ENCODE measurements around the gene LEUTX.

Gene LEUTX

DNA sequence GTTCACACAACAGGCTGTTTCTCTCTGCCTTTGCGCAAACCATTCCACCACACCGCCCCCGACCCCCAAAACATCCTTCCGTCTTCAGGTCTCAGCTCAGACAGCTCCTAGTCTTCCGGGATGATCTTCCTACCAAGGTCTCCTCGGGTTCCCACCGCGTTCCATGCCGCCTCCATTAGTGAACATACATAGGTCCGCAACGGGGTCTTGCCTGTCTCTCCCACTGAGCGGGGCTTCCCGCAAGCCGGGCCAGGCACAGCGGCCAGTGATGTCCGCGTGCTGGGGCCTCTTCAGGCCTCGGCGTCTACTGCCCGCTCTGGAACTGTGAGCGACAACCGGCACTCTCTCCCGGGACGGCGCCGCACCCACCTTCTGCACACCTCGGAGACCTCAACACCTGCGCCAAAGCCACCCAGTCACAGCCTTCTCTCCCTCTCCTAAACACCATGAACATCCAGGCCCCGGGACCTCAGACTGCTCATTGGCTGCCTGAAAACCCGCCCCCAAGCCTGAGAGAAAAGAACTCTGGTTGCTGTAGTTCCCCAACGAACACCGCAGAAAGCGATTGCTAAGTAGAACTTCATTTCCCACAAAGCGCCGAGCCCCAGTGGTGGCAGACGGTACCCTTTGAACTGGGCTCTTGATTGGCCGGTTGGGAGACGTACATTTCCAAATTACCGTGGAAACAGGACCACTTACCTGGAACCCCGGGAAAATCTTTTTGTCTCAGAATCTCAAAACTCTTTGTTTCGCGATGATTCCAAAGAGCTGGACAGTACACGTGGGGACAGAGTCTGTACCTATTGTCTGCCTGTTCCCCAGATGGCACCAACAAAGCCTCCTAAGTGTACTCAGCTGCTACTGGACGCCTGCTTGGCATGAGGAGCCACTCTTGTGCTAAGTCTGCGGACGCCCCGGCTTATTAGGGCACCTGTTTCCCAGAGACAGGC, 45.8 kb downstream of the LEUTX start:
- DNase-seq (ENCODE audit: low spot score) = peak; percentile 94

DNA sequence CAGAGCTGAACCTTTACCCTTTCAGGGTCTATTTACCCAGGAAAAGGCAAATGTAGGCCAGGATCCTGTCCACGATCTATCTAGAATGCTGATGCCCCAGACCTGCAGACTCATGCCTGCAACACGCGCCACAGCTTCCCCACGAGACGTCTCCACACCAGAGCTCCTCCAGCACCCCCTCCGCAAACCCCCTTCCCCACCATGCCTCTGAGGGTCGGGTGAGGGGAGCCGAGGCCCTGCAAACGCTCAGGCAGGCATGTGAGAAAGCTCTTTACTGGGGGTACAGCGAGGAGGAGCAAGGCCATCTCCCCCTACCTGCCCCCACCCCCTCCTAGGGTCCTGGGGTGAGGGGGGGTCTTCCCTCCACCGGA, 46.4 kb downstream of the LEUTX start:
- DNase-seq (ENCODE audit: low spot score) = no peak

- no peak for DNase-seq (ENCODE audit: low spot score)
Observed at GRCh38 chr19:39825531-39826076, 47.0 kb downstream of the LEUTX start.

DNA sequence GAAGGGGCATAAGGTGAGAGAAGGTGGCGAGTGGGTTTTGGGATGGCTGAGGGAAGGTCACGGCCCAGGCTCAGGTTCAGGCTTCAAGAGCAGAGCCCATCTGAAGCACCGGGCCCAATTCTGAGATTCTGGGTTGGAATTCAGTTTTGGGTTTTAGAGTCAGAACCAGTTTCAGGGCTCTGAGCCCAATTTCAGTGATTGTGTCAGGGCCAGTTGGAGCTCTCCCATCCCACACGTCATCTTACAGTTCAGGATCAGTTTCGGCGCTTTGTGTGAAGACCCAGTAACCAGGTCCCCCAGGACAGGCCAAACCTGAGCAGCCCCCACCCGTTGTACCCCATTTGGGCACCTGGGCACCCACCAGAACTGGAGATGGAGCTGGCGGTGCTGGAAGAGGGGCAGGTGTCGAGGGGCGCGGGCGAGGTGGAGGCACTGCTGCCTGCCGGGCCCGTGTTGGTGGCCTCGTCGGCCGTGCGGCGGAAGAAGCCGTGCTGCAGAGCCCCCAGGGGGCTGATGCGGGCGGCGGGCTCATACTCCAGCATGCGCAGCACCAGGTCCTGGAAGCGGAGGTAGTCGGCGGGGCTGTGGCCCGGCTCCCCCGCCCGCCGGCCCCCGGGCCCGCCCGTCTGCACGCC, 47.8 kb downstream of the LEUTX start:
- DNase-seq (ENCODE audit: low spot score) = no peak

- DNase-seq (ENCODE audit: low spot score) = no peak
Observed at GRCh38 chr19:39827216-39827615, 48.6 kb downstream of the LEUTX start.

DNA sequence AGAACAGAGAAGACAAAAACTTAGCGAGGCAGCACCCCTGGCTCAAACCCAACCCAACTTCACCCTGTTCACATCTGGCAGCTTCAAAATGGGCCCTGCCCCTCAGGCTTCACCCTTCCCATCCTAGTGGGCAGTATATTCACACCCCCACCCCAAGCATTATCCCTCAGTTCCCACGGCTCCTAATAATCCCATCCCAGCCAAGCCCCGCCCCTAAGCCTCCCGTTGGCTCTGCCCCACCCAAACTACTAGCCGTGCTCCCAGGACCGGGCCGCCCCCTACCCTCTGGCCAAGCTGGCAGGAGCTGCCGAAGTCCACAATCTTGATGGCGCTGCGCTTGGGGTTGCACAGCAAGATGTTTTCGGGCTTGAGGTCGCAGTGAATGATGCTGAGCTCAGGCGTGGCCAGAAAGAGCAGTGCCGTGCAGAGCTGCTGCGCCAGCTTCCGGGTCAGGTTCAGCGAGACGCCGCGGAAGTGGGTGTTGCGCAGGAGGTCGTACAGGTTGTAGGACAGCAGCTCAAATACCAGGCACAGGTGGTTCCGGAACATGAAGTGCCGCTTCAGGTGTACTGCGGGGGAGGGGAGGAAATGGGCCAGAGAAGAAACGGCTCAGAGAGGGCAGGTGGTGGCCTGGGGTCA, 49.5 kb downstream of the LEUTX start:
- no peak for DNase-seq (ENCODE audit: low spot score)

DNA sequence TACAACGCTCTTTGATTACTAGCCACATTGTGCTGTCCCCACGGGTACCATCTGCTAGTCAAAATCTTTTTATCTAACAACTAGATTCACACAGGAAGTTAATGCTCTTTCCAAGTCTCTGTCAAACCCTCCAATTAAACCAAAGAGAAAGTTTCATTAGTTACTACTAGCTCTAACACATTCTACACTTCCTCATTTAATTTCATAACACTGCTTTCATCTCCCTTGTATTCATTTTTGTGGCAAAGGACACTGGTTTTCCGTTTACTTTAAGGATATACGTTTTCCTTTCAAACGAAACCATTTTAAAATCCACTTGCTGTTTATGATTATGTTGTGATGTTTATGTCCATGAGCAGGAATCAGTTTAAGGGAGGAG, 50.0 kb downstream of the LEUTX start:
- DNase-seq (ENCODE audit: low spot score) = no peak

GRCh38 chr19:39829702-39830275, 51.1 kb downstream of the LEUTX start:
- DNase-seq (ENCODE audit: low spot score) = no peak

DNA sequence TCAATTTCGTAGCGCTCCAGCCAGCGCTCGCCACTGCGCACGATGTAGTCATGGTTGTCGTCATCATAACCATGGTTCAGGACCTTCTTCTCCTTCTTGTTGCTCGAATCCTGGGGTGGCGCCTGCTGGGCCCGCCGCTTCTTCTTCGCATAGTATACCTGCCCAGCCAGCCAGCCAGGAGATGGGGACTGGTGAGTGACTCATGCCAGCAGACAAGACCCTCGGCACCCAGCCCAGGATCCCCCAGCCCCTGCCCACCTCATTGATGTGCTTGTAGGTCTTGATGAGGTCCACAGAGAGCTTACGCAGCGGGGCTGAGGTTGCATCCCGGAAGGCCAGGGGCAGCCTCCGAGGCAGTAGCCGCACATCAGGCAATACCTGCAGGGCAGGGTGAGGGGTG, 51.8 kb downstream of the LEUTX start:
- DNase-seq (ENCODE audit: low spot score) = no peak

DNA sequence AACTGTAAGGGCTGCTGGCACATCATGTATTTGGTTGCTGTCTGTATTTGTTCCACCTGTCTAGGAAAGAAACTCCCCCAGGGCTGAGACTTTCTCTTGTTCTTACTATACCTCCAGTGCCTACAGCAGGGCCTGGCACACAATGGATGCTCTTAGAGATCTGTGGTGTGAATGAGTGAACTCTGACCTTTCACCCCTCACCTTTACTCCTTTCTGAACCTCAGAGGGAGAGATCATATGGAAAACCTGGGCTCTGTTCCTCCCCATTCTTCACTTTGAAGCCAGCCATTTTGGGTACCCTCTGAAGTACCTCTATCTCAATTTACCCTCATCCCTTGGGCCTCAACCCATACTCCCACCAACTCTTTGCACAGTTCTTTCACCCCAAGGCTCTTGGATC, 52.2 kb downstream of the LEUTX start:
- no peak for DNase-seq (ENCODE audit: low spot score)

- DNase-seq (ENCODE audit: low spot score) = no peak
Observed at GRCh38 chr19:39831679-39832078, 53.0 kb downstream of the LEUTX start.

DNA sequence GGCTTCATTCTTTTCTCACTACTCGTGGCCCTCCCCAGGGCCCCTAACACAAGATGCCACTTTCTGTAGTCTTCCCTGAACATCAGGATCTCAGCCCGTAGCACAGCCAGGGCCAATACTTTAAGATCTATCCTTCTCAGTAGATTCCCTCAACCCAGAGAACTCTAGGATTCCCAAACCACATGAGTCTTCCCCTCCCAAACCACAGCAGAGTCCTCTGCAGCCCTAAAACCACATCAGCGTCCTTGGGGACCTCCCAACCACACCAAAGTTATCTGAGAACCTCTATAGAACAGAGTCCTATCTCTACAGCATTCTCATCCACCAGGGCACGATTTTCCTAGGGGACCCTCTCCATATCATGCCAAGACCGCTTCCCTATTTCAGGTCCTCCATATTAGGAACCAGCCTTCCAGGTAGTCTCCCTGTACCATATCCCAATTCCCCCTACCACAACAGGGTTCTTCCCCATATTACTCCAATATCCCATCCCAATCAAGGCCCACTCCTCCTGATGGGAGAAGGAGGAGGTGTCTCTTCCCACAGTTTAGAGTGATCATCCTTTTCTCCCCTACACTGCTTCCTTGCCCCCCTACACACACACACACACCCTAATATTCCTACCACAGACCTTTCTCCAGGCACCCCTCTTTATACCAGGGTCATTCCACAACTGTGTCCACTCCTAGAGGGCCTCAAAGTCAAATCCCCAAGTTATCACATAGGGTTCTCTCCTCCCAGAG, 53.9 kb downstream of the LEUTX start:
- no peak for DNase-seq (ENCODE audit: low spot score)

DNA sequence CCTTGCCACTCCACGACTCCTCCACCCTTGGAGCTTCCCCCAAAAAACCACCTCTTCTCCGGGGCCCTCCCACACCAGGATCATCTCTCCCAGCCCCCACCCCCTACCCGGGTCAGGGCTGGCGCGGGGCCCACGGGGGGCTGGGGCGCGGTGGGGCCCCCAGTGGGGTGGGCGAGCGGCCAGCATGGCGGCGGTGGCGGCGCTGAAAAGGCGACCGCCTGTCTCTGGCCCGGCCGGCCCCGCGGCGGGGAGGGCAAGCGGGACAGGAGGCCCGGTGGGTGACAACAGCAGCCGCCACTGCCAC, 54.5 kb downstream of the LEUTX start:
- no peak for DNase-seq (ENCODE audit: low spot score)

- DNase-seq (ENCODE audit: low spot score) = peak; percentile 99
Observed at GRCh38 chr19:39833464-39834286, 55.0 kb downstream of the LEUTX start, which contains the start of gene DYRK1B. Gene DYRK1B, minus strand, starts transcription at chr19:39834162. Its CDS starts 2,295 bp downstream, at chr19:39831867.

- no peak for DNase-seq (ENCODE audit: low spot score)
Observed at GRCh38 chr19:39834287-39834841, 55.7 kb downstream of the LEUTX start.
